Breast epithelium (tissue), 3 donors: ENCODE measurements around the gene DGAT2.

Source experiments
- CTCF ChIP-seq, 3 donors: fragments of 450-650 bp; IDR thresholded peaks; one replicate each; pipeline ENCODE4 v1.5.1; 2016 to 2017; ENCODE audit warnings: antibody characterized with exemption in 3 of 3, mild to moderate bottlenecking in 3 of 3, moderate library complexity in 3 of 3
- POLR2A ChIP-seq: fragments of 450-650 bp; IDR thresholded peaks from one replicate; pipeline ENCODE4 v1.6.1; 2016; ENCODE audit warnings: antibody characterized with exemption, mild to moderate bottlenecking, moderate library complexity
- POLR2AphosphoS5 ChIP-seq, 3 donors: sonication (generic); formaldehyde crosslinking; IDR thresholded peaks; one replicate each; pipeline ENCODE4 v1.6.1; 2017; ENCODE audit warnings: antibody characterized with exemption in 3 of 3

GRCh38 chr11:75771646-75772410 lies 3.2 kb downstream of the DGAT2 start:
- no peak for TF ChIP-seq POLR2A
- no peak for TF ChIP-seq CTCF (IDR thresholded peaks at IDR 0.05)
- no peak for TF ChIP-seq POLR2AphosphoS5 (IDR thresholded peaks at IDR 0.05)
